BJ (cell line): ENCODE data around the gene TBR1. TPM values are rescaled to one million over a fixed set of nuclear protein-coding genes. Genes with fewer than 3 reads are reported as not detected.

Experiments used
- CTCF ChIA-PET: fragments of 350-600 bp; formaldehyde crosslinking; extraction: SDS; loops from one replicate; lab custom pipeline; 2021; ENCODE audit warnings: antibody characterized with exemption, inconsistent platforms; lab: Yijun Ruan, JAX
- POLR2A ChIA-PET: fragments of 300-600 bp; sonication (Branson Sonifier 250); formaldehyde crosslinking; extraction: SDS; loops from one replicate; lab custom pipeline; 2021; ENCODE audit warnings: antibody characterized with exemption; lab: Charles Lee
- DNase-seq: peaks from one replicate; pipeline ENCODE4 v3.0.0-alpha.2; 2011; ENCODE audit warnings: low read depth
- H3K27me3 ChIP-seq: 2 replicates; pipeline ENCODE4 v1.6.0; 2011; ENCODE audit warnings: low read length; ENCODE audit not compliant: control insufficient read depth, insufficient read depth
- H3K36me3 ChIP-seq: 2 replicates; pipeline ENCODE4 v1.5.1; 2011; ENCODE audit warnings: low read length; ENCODE audit not compliant: control insufficient read depth, insufficient read depth
- H3K4me3 ChIP-seq: 2 replicates; pipeline ENCODE4 v1.5.1; 2011; ENCODE audit warnings: low read depth, mild to moderate bottlenecking, control low read depth, low read length
- polyA plus RNA-seq: library from polyadenylated mRNA; depleted of rRNA; stranded (reverse); fragments of >200 nt; gene quantifications from 2 replicates; pipeline ENCODE4 v1.2.3, GENCODE V29; 2011
- TF ChIP-seq, protein P1 (sequence below): IDR thresholded peaks from 2 replicates; pipeline ENCODE4 v1.5.1; 2011; ENCODE audit warnings: low read depth, mild to moderate bottlenecking, control low read depth, inconsistent platforms, low read length, moderate library complexity; ENCODE audit not compliant: insufficient read depth

The TBR1 gene
- polyA plus RNA-seq, 1 experiment, result not detected

- ChIA-PET POLR2A (no interaction called here), CTCF (no interaction called here)
- H3K4me3 ChIP-seq, result no peak overlapping the region
- no peaks in the 10 kb centered on the region for H3K27me3 ChIP-seq
- TF ChIP-seq, protein P1, sequence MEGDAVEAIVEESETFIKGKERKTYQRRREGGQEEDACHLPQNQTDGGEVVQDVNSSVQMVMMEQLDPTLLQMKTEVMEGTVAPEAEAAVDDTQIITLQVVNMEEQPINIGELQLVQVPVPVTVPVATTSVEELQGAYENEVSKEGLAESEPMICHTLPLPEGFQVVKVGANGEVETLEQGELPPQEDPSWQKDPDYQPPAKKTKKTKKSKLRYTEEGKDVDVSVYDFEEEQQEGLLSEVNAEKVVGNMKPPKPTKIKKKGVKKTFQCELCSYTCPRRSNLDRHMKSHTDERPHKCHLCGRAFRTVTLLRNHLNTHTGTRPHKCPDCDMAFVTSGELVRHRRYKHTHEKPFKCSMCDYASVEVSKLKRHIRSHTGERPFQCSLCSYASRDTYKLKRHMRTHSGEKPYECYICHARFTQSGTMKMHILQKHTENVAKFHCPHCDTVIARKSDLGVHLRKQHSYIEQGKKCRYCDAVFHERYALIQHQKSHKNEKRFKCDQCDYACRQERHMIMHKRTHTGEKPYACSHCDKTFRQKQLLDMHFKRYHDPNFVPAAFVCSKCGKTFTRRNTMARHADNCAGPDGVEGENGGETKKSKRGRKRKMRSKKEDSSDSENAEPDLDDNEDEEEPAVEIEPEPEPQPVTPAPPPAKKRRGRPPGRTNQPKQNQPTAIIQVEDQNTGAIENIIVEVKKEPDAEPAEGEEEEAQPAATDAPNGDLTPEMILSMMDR, result no peak
- DNase-seq, result no peak
- no peaks in the 10 kb centered on the region for H3K36me3 ChIP-seq
Observed at GRCh38 chr2:161384864-161385263, 31.2 kb upstream of the TBR1 start.

DNA sequence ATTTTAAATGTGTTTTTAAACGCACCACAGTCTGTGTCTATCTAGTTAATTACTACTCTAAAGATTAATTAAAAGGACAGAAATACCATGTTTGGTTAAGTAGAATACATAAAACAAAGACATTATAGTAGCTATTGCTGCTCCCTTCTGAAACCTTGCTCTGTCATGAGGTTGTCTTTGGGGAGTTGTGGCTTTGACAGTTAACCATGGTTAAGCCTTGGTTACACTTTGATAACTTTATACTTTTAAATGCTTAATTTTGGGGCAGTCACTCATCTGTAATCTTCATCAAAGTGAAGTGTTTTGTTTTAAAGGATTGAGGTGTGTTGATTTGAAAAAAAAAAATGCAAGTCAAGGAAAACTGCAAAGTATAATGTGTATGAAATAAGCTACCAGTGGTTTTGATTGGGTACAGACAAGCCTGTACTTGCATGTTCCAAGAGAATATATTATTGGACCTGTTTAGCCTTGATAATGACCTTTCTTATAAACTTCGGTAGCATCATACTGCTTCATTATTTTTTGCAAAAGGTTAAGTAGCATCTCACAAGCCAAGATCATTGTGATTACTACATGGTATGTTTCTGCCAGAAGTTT is 29.8 kb upstream of the TBR1 start:
- ChIA-PET CTCF (interaction anchor here (0.6 kb wide), 1 partner anchor 121 kb away, joined by 3 read pairs; no protein-coding TSS in a partner anchor), POLR2A (no interaction called here)
- TF ChIP-seq, protein P1, result no peak
- Histone ChIP-seq H3K27me3 (no peaks in the 10 kb centered on the region), H3K36me3 (no peaks in the 10 kb centered on the region), H3K4me3 (no peak overlapping the region)
- DNase-seq, result no peak

DNA sequence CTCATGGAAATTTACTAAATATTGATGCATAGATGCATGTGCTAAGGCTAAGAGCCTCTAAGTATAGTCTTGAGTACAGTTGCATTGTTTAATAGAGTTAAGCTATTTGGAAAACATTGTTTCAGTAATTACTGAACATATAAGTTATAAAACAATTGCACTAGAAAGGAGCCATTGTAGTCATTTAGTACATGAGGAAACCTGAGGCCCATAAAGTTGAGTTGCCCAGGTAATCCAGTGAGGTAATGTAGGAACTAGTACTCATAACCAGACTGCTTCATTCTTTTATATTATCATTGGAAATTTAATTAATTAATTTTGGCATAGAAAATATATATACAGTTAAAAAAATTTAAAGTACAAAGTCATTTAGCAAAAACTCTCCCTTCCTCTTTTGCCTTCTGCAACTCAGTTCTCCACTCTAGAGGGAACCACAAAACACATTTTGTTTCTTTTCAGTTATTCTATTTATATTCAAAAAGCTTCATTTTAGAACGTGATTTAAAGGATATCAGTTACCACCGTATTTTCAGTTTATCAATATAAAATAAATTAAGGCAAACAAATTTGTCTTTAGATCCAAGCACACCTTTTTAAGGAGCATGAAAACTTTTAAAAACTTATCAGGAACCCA is 27.8 kb upstream of the TBR1 start:
- TF ChIP-seq, protein P1, result no peak
- Histone ChIP-seq H3K36me3 (no peaks in the 10 kb centered on the region), H3K27me3 (no peaks in the 10 kb centered on the region), H3K4me3 (no peak overlapping the region)
- CTCF ChIA-PET, result no interaction called here
- POLR2A ChIA-PET, result no interaction called here
- DNase-seq, result no peak

GRCh38 chr2:161391737-161392506 is 24.2 kb upstream of the TBR1 start:
- H3K36me3 ChIP-seq, result peaks cover 4% of the 10 kb centered on the region

More at GRCh38 chr2:161391737-161392506, 24.2 kb upstream of the TBR1 start:
- no peak overlapping the region for H3K4me3 ChIP-seq
- no peaks in the 10 kb centered on the region for H3K27me3 ChIP-seq
- TF ChIP-seq, protein P1, result no peak
- POLR2A ChIA-PET, result no interaction called here
- no peak for DNase-seq
- CTCF ChIA-PET, result no interaction called here
